Thoracic aorta (tissue), 2 donors: ENCODE measurements around the gene ZCCHC7. TPM values are rescaled to one million over a fixed set of nuclear protein-coding genes. Genes with fewer than 3 reads are reported as not detected.

ENCODE experiments used
- ATAC-seq: fragments of 150-250 bp; one replicate; pipeline ENCODE4 v1.8.0; 2017; ENCODE audit warnings: low read depth; ENCODE audit not compliant: insufficient number of reproducible peaks, low FRiP score
- DNase-seq: peaks from one replicate; pipeline ENCODE4 v3.0.0-alpha.2; 2020; ENCODE audit warnings: low spot score
- H3K27ac ChIP-seq, 2 donors: fragments of 200-600 bp; sonication (generic); 1 replicate in 1 of 2; 2 replicates in 1 of 2; pipeline ENCODE4 v1.5.1; 2016; ENCODE audit warnings: mild to moderate bottlenecking in 2 of 2, moderate library complexity in 2 of 2
- H3K27me3 ChIP-seq: fragments of 200-600 bp; sonication (generic); replicated peaks from 2 replicates; pipeline ENCODE4 v1.6.0; 2016; ENCODE audit warnings: mild to moderate bottlenecking; ENCODE audit not compliant: insufficient read depth
- H3K36me3 ChIP-seq: fragments of 200-600 bp; sonication (generic); one replicate; pipeline ENCODE4 v1.5.1; 2016
- H3K4me1 ChIP-seq, 2 donors: fragments of 200-600 bp; sonication (generic); 1 replicate in 1 of 2; 2 replicates in 1 of 2; pipeline versions ENCODE4 v1.5.1 to v1.6.0; 2016; ENCODE audit warnings: low read depth in 2 of 2, mild to moderate bottlenecking in 1 of 2; ENCODE audit not compliant: control insufficient read depth in 1 of 2
- H3K4me3 ChIP-seq: fragments of 200-600 bp; sonication (generic); 2 replicates; pipeline ENCODE4 v1.5.1; 2016; ENCODE audit warnings: mild to moderate bottlenecking
- H3K9me3 ChIP-seq: fragments of 200-600 bp; sonication (generic); 2 replicates; pipeline ENCODE4 v1.5.1; 2016
- CTCF ChIP-seq: fragments of 200-600 bp; sonication (generic); IDR thresholded peaks from one replicate; pipeline ENCODE4 v1.5.1; 2019; ENCODE audit warnings: antibody characterized with exemption
- total RNA-seq, 2 donors: library from RNA; depleted of rRNA; stranded (reverse); fragments of >200 nt; gene quantifications; one replicate each; pipeline versions ENCODE4 v1.1.0 to v1.2.3, GENCODE V29; 2016

The ZCCHC7 gene
- total RNA-seq, 2 donors from 2014 or later = 13.8 to 19.5 TPM

GRCh38 chr9:37151812-37152211 lies 31.4 kb downstream of the ZCCHC7 start:
- Histone ChIP-seq H3K9me3 (no peaks in the 10 kb centered on the region), H3K36me3 (no peaks in the 10 kb centered on the region), H3K4me3 (no peak overlapping the region), H3K4me1 (no peaks in the 10 kb centered on the region), H3K27ac (no peak overlapping the region), H3K27me3 (no peaks in the 10 kb centered on the region)
- no peak for TF ChIP-seq CTCF
- no peak for ATAC-seq
- no peak for DNase-seq

GRCh38 chr9:37152365-37152764 lies 32.0 kb downstream of the ZCCHC7 start:
- TF ChIP-seq CTCF = no peak
- no peaks in the 10 kb centered on the region for H3K9me3 ChIP-seq
- no peaks in the 10 kb centered on the region for H3K4me1 ChIP-seq
- H3K4me3 ChIP-seq = no peak overlapping the region
- H3K27me3 ChIP-seq = no peaks in the 10 kb centered on the region
- ATAC-seq (no peak), DNase-seq (no peak)
- H3K36me3 ChIP-seq = no peaks in the 10 kb centered on the region
- H3K27ac ChIP-seq = no peak overlapping the region

- no peak for ATAC-seq
- no peaks in the 10 kb centered on the region for H3K27me3 ChIP-seq
- H3K4me1 ChIP-seq = no peaks in the 10 kb centered on the region
- no peak overlapping the region for H3K27ac ChIP-seq
- DNase-seq = no peak
- TF ChIP-seq CTCF = no peak
- no peak overlapping the region for H3K4me3 ChIP-seq
- H3K9me3 ChIP-seq = no peaks in the 10 kb centered on the region
- H3K36me3 ChIP-seq = no peaks in the 10 kb centered on the region
Observed at GRCh38 chr9:37155601-37156000, 35.2 kb downstream of the ZCCHC7 start.

GRCh38 chr9:37156205-37156604 lies 35.8 kb downstream of the ZCCHC7 start:
- ATAC-seq = no peak
- Histone ChIP-seq H3K9me3 (no peaks in the 10 kb centered on the region), H3K4me1 (no peaks in the 10 kb centered on the region), H3K36me3 (no peaks in the 10 kb centered on the region), H3K27ac (no peak overlapping the region), H3K27me3 (no peaks in the 10 kb centered on the region), H3K4me3 (no peak overlapping the region)
- DNase-seq = no peak
- TF ChIP-seq CTCF = no peak

- H3K27me3 ChIP-seq = no peaks in the 10 kb centered on the region
- H3K36me3 ChIP-seq = no peaks in the 10 kb centered on the region
- H3K4me1 ChIP-seq = no peaks in the 10 kb centered on the region
- H3K9me3 ChIP-seq = no peaks in the 10 kb centered on the region
- H3K27ac ChIP-seq = no peak overlapping the region
- DNase-seq (no peak), ATAC-seq (no peak)
- H3K4me3 ChIP-seq = no peak overlapping the region
- no peak for TF ChIP-seq CTCF
Observed at GRCh38 chr9:37156781-37157356, 36.5 kb downstream of the ZCCHC7 start.
